Hippocampal formation (tissue), 2 donors: ENCODE data around the gene CAPN15.
"Not testable (repeated sequence)": the region's sequence is repeated elsewhere in the genome, so short reads cannot be mapped to it uniquely, and the experiment has no call there.

Source experiments
- DNase-seq, 2 donors: peaks; one replicate each; lab custom pipeline; 2025; lab: John Stamatoyannopoulos, UW

Gene CAPN15

DNA sequence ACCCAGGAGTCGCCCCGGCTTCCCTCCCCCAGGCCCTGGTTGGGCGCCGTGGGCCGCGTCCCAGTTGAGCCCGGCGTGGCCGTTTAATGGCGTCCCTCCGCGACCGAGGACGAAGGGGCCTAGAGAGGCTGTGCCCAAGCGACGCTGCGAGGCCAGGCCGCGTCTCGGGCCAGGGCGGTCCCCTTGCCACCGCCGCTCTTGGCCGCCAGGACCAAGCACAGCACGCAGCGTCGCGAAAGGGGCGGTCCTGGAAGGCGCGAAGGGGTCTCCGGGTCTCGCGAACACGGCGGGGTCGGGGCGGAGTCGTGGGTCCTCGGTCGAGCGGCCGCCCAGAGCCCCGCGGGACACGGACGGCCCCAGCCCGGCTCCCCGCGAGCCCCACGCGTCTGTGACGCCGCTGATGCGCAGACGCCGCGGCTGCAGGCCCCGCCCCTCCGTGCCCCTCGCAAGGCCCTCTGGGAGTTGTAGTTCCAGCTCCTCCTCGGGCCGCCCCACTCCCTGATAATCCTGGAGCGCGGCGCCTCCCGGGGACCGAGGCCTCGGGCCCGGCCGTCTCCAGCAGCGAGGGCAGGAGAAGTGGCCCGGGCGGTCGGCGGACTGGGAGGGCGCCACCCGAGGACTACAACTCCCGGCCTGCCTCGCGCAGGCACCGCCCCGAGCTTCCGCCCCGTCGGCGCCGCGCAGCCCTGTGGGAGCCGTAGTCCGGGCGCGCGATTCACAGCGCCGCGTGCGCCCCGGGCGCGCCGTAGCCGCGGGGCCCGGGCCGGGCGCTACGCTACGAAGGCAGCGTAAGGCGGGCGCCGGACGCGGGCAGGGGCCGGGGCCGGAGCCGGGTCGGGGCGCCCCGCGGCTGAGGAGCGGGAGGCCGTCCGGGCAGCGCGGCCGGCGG is at the start of gene CAPN15:
Gene CAPN15, plus strand, starts transcription at position 698 of the 889 bp plus-strand sequence. CDS start 19,127 bp downstream, outside the sequence.
- peak; percentile 78 to 89 for DNase-seq

DNA sequence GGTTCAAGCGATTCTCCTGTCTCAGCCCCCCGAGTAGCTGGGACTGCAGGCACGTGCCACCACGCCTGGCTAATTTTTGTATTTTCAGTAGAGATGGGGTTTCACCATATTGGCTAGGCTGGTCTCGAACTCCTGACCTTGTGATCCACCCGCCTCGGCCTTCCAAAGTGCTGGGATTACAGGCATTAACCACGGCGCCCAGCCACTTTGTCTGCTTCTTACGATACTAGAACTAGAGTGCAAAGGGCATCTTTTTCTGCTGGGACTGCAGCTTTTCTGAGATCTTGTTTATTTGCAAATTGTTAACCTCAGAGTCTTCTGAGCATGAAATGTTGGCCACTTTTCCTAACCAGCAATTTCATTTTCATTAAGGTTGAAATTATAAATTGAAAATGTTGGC is 49.2 kb upstream of the CAPN15 start:
- not testable (repeated sequence) for DNase-seq

DNA sequence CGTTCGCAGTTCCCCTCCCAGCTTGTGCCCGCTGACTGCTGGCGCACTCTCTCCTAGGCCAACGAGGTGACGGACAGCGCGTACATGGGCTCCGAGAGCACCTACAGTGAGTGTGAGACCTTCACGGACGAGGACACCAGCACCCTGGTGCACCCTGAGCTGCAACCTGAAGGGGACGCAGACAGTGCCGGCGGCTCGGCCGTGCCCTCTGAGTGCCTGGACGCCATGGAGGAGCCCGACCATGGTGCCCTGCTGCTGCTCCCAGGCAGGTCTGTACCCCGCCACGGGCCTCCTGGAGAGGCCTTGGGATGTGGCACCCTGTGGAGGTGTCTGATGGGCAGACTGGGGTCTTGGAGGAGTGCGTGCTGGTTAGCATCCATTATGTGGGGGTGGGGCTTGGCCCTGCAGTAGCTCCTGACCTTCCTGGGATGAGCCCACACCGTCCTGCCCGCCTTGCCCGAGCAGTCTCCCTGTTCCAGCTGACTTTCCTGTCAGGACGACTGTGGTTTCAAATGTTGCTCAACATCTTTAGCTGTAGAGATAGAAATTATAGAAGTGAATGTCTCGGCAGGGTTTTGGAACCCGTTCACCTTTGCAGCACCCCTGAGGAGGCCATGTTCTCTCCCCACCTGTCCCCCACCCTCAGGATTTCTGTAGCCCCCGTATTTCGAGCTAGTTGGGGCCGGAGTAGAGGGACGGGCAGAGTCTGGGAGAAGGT is 44.9 kb upstream of the CAPN15 start:
- no peak for DNase-seq

DNA sequence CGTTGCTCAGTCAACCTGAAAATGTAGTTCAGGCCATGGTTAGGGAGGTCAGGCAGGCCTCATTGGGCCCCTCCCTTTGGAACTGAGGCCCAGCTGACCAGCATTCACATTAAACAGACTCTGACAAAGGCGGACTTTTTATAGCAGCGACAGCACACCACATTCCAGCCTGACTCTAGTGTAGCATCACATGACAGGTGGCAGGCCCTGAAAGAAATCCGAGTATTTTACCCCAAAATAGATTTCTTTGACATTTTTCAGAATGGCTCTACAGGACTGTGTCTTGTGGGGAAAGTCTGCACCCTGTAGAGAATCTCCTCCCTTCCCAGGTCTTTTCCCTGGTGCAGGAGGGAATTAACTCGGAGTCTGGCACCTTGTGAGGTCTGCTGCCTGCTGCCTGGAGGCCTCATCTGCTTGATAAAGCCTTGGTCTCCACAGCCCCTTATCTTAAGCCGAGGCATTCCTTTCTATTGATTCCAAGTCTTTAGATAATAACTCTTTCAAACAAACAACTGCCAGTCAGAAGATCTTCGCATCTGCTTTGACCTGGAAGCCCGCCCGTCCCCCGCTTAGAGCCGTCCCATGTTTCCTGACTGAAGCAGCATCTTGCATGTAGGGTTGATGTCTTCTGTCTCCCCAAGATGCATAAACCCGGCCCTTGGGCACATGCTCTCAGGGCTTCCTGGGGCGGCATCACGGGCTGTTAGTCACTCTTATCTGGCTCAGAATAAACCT is 44.0 kb upstream of the CAPN15 start:
- peak in 1 of 2 donors; percentile 31 for DNase-seq

DNA sequence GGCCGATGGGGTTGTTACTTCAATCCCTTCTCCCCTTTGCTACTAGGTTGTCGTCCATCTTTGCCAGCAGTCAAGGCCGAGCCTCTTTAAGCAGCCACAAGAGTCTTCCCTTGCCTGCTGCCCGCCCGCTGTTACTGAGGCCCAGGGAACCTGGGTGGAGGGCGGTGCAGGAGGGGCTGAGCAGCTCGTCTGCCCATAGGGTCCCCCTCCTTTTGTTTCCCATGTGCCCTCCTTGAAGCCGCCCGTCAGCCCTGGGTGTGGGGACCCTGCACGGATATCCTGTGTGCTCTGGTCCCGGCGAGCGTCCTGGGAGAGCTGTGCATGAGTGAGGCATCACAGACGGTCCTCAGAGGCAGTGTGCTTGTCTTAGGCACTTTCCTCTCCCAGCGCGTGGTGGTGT is 37.9 kb upstream of the CAPN15 start:
- no peak for DNase-seq

DNA sequence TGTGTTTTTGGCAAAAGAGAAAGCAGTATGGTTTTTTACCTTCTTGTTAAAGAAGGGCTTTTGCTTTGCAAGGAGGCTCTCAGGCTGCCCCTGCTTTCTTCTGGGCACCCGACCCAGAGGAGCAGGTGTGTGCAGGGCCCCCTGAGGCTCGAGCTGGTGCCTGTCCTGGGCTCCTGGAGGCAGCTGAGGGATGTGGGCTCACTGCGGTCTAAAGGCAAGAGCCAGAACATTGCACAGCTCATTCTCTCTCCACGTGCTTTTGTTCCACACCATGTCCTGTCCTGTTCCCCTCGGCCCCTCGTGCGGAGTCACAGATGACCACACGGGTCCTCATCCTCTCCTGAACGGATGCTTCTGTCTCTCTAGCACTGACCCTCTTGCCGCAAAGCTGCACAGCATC is 36.7 kb upstream of the CAPN15 start:
- DNase-seq: no peak

DNA sequence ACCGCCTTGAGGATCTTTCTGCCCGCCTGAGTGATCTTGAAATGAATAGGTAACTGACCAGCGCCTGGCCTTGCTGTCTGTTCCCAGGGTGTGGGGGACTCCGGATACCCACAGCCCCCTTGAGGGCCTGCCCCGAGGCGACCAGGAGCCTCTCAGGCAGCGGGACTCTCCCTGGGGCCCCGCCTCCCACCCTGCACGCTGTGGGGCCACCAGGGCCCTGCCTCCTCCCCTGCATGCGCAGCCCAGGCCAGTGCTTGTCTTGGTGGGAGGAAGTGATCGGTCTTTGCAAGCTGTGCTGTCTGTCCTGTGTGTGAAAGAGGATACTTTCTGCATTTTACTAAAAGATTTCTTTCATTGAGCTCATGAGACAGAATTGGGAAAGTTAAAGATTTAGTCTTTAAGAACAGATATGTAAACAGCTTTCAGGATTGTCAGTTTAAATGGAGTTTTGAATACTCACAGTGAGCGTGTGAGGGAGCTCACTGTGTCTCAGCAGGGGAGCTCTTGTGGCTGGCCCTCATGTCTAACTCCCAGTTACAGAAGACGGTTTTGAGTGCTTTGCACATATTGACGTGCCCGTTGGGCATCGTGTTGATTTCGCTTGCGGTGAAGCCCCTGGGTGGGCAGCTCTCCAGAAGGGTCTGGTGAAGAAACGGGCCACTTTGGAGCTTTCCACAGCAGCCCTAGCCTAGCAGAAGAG is 36.1 kb upstream of the CAPN15 start:
- DNase-seq: no peak

DNA sequence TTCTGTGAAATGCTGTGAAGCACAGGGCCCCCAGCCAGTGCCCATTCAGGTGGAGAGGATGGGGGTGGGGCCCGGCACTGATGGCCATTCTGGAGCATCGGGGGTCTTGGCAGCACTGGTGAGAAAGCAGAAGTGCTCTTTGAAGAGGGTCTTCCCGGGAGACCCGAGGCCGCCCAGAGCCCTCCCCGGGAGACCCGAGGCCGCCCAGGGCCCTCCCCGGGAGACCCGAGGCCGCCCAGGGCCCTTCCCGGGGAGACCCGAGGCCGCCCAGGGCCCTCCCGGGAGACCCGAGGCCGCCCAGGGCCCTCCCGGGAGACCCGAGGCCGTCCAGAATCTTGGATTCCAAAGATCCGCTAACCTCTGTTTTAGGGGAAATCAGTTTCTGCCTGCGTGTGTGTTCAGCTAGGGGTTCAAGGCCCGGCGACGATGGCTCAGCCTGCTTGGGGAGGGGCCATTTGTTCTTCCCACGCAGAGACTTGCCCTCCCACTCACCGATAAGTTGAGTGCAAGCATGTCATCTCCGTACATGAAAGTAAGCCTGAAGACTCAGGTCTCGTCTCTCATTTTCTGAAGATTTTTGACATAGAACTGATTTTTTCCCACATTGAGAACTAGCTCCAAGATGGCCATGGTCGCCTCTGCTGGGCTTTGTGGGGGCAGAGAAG is 35.2 kb upstream of the CAPN15 start:
- DNase-seq: no peak

DNA sequence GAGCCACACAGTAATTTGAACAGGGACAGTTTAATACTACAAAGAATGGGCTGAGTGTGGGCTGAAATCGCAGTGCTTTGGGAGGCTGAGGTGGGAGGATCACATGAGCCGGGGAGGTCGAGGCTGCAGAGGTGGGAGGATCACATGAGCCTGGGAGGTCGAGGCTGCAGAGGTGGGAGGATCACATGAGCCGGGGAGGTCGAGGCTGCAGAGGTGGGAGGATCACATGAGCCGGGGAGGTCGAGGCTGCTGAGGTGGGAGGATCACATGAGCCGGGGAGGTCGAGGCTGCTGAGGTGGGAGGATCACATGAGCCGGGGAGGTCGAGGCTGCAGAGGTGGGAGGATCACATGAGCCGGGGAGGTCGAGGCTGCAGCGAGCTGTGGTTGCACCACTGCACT is 32.8 kb upstream of the CAPN15 start:
- DNase-seq: not testable (repeated sequence)

DNA sequence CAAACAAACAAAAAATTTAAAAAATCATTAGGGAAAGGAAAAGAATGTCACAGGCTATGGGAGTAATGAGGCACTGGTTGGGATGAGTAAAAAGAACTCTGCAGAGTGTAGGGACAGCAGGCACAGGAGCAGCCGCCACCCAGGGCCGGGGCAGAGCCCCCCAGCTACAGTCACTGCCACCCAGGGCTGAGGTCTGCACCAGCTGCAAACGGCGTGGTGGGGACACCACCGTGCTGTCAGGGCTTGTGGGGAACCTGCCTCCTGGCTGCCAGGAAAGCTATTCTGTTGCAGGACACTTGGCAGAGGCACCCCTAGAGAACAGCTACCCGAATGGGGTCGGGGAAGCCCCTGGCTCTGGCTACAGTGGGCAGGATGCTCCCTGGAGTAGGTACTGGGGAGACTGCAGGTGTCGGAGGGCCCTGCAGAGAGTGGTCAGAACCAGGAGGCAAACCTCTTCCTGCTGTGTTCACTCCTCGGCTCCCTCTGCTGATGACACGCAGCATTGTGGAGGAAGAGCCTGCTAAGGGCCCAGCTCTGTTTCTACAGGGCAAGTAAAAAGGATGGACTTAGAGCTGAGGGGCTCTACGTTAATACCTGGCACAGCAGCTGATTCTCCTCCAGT is 32.3 kb upstream of the CAPN15 start:
- DNase-seq: no peak

DNA sequence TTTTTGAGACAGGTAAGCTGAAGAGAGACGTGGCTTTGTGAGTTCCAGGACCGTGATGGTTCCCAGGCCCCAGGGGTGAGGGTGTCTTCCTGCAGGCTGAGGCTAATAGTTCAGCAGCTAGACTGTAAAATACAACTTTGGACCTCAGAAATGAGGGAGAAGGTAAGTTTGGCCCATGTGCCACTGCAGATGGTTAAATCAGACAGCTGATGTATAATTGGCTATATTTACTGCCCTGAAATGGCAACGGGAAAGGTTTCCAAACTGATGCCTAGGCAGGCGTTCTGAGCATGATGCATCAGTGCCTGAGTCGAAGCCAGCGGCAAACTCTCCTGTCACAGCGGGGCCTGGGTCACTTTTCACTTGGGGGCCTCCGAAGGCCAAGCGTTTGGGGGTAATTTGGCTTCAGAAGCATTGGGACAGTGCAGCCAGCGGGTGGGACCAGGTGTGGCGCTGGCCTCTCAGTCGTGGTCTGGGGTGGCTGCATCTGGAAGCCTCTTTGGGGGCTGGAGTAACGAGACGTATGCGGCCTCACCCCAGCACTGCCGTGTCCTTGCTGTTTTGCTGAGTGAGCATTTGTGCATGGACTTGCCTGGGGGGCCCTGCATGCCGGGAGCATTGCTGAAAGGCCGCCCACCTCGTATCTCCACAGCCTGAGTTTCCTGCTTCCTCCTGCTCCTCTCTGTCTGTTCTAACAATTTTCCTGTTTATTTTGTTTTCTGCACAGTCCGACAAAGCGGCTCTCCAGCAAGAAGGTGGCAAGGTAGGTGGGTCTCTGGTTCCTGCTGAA is 31.2 kb upstream of the CAPN15 start:
- DNase-seq: no peak

DNA sequence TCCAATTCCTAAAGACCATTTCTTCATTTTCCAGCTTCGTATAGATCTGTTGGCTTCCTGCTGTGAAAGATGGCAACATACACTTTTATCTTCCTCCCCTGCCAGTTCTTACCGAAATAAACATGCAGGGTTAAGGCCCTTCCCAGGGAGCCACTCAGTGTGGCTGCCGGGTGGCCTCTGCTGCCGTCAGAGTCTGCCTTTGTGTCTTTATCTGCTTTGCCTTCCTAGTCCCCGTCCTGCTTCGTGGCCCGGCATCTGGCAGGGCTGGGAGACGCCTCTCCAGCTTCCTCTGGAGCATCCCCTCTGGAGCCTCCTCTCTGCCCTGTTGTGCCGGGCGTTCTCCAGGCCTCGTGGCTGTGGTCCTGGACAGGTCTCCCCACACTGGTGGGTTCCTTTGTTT is 30.3 kb upstream of the CAPN15 start:
- no peak for DNase-seq

DNA sequence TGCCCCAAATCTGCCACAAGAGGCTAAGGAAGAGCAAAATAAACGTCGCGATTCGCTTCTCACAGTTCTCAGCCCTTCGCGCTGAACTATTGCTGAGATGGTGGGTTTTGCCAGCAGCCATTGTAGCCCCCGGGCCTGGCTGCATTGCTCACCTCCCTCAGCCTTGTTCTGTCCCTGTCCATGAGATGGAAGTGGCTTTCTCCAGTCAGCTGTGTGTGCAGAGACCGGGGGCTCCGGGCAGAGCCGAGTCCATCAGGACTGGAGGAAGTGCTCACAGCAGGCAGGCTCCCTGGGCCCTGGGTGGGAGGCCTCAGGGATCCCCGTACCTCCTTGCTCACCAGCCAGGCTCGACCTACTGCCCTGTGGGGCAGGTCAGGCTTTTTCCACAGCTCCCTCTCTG is 27.6 kb upstream of the CAPN15 start:
- DNase-seq: no peak

DNA sequence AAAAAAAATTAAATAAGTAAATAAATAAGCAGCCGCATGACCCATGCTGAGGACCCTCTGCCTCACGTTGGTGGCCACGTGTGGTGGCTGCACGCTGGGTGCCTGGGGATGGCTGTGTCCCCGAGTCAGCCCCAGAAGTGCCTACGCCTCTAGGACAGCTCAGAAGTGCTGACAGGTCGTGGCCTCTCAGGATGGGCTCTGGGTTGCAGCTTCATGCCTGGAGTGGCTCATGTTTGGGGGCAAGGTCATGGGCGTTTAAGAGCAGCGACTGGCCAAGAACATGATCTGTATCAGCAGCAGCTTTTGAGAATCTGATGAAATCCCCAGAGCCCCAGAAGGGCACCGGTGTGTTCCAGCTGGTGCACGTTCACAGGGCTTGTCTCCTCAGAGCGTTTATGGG is 26.8 kb upstream of the CAPN15 start:
- DNase-seq: no peak

DNA sequence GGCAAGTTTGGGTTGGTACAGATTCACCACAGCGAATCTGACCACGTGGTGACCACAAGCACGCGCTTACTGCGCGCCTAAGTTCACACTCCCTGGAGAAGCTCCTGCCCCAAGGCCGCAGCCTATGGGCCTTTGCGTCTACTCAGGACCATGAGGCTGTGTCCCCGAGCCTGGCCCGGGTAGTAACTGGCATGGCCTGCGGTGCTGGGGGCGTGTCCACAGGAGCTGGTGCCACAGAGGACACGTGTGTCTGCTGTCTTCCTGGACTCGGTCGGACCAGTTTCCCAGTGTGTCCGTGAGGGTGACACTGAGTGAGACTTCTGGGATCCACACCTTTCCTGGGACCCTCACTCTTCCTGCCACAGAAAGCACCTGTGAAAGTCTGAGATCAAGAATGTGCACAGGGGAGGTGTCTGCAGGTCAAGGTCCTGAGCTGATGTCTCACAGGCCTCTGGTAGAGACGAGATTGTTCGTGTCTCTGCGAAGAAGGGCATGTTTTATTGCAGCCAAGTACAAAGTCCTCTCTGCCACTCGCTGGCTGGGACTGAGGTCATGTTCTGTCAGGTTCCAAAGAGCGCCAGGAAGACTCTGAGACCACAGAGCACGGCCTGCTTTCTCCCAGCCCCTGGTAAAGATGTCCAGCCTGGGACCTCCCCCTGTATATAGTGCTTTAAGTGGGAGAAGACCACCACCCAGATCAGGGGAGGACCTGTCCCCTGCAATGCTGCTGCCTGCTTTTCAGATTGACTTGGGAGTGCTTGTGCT is 25.2 kb upstream of the CAPN15 start:
- DNase-seq: no peak

DNA sequence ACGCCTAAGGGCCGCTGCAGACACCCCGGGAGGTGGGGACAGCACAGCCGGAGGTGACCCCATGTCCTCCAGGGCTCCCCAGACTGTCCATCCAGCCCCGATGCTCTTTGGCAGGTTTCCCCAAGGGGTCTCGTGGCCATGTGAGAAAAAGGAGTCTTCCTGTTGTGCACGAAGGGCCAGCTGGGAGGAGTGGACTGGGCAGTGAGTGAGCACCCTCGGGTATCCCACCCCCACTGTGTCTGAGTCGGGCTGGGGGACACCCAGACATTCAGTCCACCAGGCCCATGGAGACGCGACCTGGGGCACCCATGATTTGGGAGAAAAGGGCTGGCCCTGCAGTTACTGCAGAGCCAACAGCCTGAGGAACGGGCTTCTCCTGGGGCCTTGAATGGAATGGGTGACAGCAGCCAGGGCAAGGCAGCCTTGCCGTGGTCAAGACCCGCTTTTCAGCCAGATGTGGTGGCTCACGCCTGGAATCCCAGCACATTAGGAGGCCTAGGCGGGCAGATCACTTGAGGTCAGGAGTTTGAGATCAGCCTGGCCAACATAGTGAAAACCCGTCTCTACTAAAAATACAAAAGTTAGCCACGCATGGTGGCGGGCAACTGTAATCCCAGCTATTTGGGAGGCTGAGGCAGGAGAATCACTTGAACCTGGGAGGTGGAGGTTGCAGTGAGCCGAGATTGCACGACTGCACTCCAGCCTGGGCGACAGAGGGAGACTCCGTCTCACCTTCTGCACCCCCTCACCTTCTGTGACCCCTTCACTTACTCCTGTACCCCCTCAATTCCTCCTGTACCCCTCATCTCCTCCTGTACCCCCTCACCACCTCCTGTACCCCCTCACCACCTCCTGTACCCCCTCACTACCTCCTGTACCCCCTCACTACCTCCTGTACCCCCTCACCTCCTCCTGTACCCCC is 24.1 kb upstream of the CAPN15 start:
- no peak for DNase-seq

DNA sequence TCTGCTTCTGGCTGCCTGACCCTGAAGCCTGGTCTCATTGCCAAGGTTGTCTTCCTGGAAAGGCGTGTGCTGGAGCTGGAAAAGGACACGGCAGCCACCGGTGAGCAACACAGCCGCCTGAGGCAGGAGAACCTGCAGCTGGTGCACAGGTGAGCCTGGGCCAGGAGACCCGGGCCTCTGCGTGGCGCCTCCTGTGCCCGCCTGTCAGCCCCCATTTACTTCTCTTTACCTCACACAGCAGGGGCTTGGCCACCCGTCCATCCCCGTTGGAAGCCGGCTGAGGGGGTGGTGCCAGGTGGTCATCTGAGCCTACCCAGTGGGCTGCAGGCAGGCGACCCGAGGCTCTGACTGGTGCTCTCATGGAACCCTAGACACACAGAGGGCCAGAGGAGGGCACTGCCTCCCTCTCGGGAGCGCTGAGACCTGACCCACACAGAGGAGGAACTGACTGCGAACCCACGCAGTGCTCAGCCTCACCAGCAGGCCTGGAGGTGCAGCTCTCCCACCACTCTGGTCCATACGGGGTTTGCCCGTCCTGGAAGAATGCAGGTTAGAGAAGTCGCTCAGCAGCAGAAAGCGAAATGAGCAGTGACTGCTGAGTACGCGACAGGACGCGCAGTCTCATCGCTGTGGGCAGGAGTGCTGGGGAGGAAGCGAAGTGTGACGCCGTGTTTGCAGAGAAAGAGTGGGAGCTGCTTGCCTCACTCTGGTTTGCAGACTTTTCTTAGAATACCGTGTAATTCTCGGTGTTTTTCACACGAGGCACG is 21.9 kb upstream of the CAPN15 start:
- DNase-seq: peak in 1 of 2 donors; percentile 31

DNA sequence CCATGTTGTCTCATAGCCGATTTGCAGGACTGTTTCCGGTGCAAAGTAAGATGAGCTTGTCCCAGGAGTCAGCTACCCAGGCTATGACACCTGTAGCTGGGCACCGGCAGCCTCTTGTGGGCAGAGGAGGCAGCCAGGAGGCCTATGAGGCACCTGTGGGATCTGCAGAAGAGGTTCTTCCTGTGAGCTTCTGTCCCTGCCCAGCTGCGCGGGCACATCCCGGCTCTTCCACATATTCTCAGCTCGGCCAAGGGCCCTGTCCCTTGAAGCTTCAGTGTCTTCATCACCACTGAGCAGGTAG is 21.3 kb upstream of the CAPN15 start:
- no peak for DNase-seq
